CD8-positive, alpha-beta memory T cell (primary cell): Measurements from ENCODE around the gene KCNJ5. TPM values are rescaled to one million over a fixed set of nuclear protein-coding genes. Genes with fewer than 3 reads are reported as not detected.

ENCODE experiments used
- CTCF ChIA-PET: fragments of 350-600 bp; sonication (Branson Sonifier 250); formaldehyde crosslinking; loops from one replicate; lab custom pipeline; 2021; ENCODE audit warnings: antibody characterized with exemption; lab: Charles Lee
- POLR2A ChIA-PET: fragments of 350-600 bp; sonication (Branson Sonifier 250); formaldehyde crosslinking; loops from one replicate; lab custom pipeline; 2021; ENCODE audit warnings: antibody characterized with exemption; lab: Charles Lee
- DNase-seq, 5 donors: peaks; one replicate each; pipeline versions ENCODE4 v3.0.0 to v3.0.0-alpha.2; 2020 to 2022; ENCODE audit warnings: mixed read lengths in 1 of 5
- H3K27ac ChIP-seq: one replicate; pipeline ENCODE4 v1.7.0; 2013; ENCODE audit warnings: low read depth, mild to moderate bottlenecking, low read length, moderate library complexity
- H3K27me3 ChIP-seq: 2 replicates; pipeline ENCODE4 v1.7.0; 2013; ENCODE audit warnings: low read length, mild to moderate bottlenecking; ENCODE audit not compliant: insufficient read depth, poor library complexity, severe bottlenecking
- H3K36me3 ChIP-seq: 2 replicates; pipeline ENCODE4 v1.7.0; 2013; ENCODE audit warnings: mild to moderate bottlenecking, low read length, moderate library complexity; ENCODE audit not compliant: insufficient read depth
- H3K4me1 ChIP-seq: 2 replicates; pipeline ENCODE4 v1.7.0; 2013; ENCODE audit warnings: mild to moderate bottlenecking, low read length, moderate library complexity; ENCODE audit not compliant: insufficient read depth
- H3K4me3 ChIP-seq: 2 replicates; pipeline ENCODE4 v1.7.0; 2013; ENCODE audit warnings: mild to moderate bottlenecking, low read length
- H3K9me3 ChIP-seq: 2 replicates; pipeline ENCODE4 v1.7.0; 2013; ENCODE audit warnings: mild to moderate bottlenecking, low read length
- H3K27ac Mint-ChIP-seq, 8 donors: one replicate each; pipeline ENCODE4 v1.8.0; 2020 to 2021; ENCODE audit warnings: mixed read lengths in 8 of 8, mild to moderate bottlenecking in 6 of 8, inconsistent platforms in 3 of 8, moderate library complexity in 3 of 8
- H3K27me3 Mint-ChIP-seq, 2 donors: one replicate each; pipeline ENCODE4 v1.8.0; 2020 to 2021; ENCODE audit warnings: mixed read lengths in 2 of 2, mild to moderate bottlenecking in 1 of 2, moderate library complexity in 1 of 2
- H3K36me3 Mint-ChIP-seq, 3 donors: one replicate each; pipeline ENCODE4 v1.8.0; 2020 to 2021; ENCODE audit warnings: mixed read lengths in 3 of 3, inconsistent platforms in 1 of 3, mild to moderate bottlenecking in 1 of 3
- H3K4me1 Mint-ChIP-seq, 3 donors: one replicate each; pipeline ENCODE4 v1.8.0; 2020 to 2021; ENCODE audit warnings: mixed read lengths in 3 of 3, inconsistent platforms in 1 of 3, mild to moderate bottlenecking in 1 of 3
- H3K4me3 Mint-ChIP-seq, 7 donors: one replicate each; pipeline ENCODE4 v1.8.0; 2020 to 2021; ENCODE audit warnings: mixed read lengths in 7 of 7, mild to moderate bottlenecking in 6 of 7, moderate library complexity in 4 of 7, inconsistent platforms in 2 of 7
- H3K9me3 Mint-ChIP-seq, 5 donors: one replicate each; pipeline ENCODE4 v1.8.0; 2020 to 2022; ENCODE audit warnings: mixed read lengths in 5 of 5, mild to moderate bottlenecking in 3 of 5, moderate library complexity in 2 of 5, inconsistent platforms in 1 of 5
- polyA plus RNA-seq: library from polyadenylated mRNA; unstranded; fragments of 300-500 nt; fragmentation: Illumina TruSeq; gene quantifications from one replicate; pipeline ENCODE4 v1.2.3, GENCODE V29; 2021
- total RNA-seq, 2 experiments: library from RNA; stranded (reverse); gene quantifications; one replicate each; pipeline ENCODE4 v1.2.3, GENCODE V29; 2021

The KCNJ5 gene
- total and polyA plus RNA-seq, 3 experiments from 2014 or later, result 0.04 TPM; not detected in 2

GRCh38 chr11:128933481-128934178 is 42.5 kb downstream of the KCNJ5 start:
- ChIA-PET POLR2A (no interaction called here), CTCF (interaction anchor here (1.1 kb wide), 1 partner anchor 15 kb away, joined by 3 read pairs; no protein-coding TSS in a partner anchor)
- H3K36me3 ChIP-seq, result no peaks in the 10 kb centered on the region
- H3K9me3 ChIP-seq, result no peaks in the 10 kb centered on the region
- Mint-ChIP-seq H3K9me3 (peaks cover 0 to 2% (median 0%) of the 10 kb centered on the region in 5 donors), H3K4me3 (no peak overlapping the region), H3K36me3 (no peaks in the 10 kb centered on the region), H3K27ac (no peak overlapping the region), H3K27me3 (peaks cover 0 to 7% of the 10 kb centered on the region in 2 donors), H3K4me1 (peaks cover 2 to 7% (median 3%) of the 10 kb centered on the region in 3 donors)
- H3K27ac ChIP-seq, result no peak overlapping the region
- H3K4me3 ChIP-seq, result no peak overlapping the region
- no peaks in the 10 kb centered on the region for H3K4me1 ChIP-seq
- H3K27me3 ChIP-seq, result no peaks in the 10 kb centered on the region
- DNase-seq, result no peak

DNA sequence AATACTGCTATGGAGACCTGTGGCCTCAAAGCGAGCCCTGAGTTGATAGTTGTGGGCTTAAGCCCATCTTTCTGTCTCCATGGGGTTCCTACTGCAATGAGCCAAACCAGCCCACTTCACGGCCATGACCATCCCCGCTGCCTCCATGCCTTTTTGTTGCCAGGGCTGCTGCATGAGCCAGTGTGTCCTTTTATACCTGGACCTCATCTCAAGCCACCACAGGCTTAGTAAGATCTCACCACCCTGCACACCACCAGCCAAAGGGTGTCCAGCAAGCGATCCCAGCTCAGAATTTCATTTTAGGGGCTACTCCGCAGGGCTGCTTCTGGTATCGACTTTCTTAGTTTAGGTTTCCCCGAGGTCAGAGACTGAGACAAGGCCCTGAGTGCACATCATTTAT is 43.2 kb downstream of the KCNJ5 start:
- CTCF ChIA-PET, result no interaction called here
- no peak overlapping the region for H3K4me3 ChIP-seq
- H3K27ac Mint-ChIP-seq, result no peak overlapping the region
- POLR2A ChIA-PET, result no interaction called here
- H3K36me3 Mint-ChIP-seq, result no peaks in the 10 kb centered on the region
- H3K36me3 ChIP-seq, result no peaks in the 10 kb centered on the region
- DNase-seq, result no peak
- H3K4me1 Mint-ChIP-seq, result peaks cover 0 to 4% (median 0%) of the 10 kb centered on the region in 3 donors
- peaks cover 0 to 2% (median 0%) of the 10 kb centered on the region in 5 donors for H3K9me3 Mint-ChIP-seq
- H3K27me3 ChIP-seq, result no peaks in the 10 kb centered on the region
- no peak overlapping the region for H3K27ac ChIP-seq
- peaks cover 0 to 7% of the 10 kb centered on the region in 2 donors for H3K27me3 Mint-ChIP-seq
- no peaks in the 10 kb centered on the region for H3K4me1 ChIP-seq
- no peak overlapping the region for H3K4me3 Mint-ChIP-seq
- no peaks in the 10 kb centered on the region for H3K9me3 ChIP-seq

GRCh38 chr11:128934926-128935325 is 43.8 kb downstream of the KCNJ5 start:
- CTCF ChIA-PET, result no interaction called here
- H3K27ac ChIP-seq, result no peak overlapping the region
- Mint-ChIP-seq H3K27me3 (peaks cover 0 to 2% of the 10 kb centered on the region in 2 donors), H3K27ac (no peak overlapping the region), H3K36me3 (no peaks in the 10 kb centered on the region), H3K4me3 (no peak overlapping the region), H3K4me1 (no peaks in the 10 kb centered on the region), H3K9me3 (peaks cover 0 to 2% (median 0%) of the 10 kb centered on the region in 5 donors)
- POLR2A ChIA-PET, result no interaction called here
- no peaks in the 10 kb centered on the region for H3K4me1 ChIP-seq
- H3K27me3 ChIP-seq, result no peaks in the 10 kb centered on the region
- no peaks in the 10 kb centered on the region for H3K9me3 ChIP-seq
- DNase-seq, result no peak
- H3K36me3 ChIP-seq, result no peaks in the 10 kb centered on the region
- no peak overlapping the region for H3K4me3 ChIP-seq

GRCh38 chr11:128936606-128937251 is 45.6 kb downstream of the KCNJ5 start:
- H3K27ac ChIP-seq, result no peak overlapping the region
- ChIA-PET POLR2A (no interaction called here), CTCF (interaction anchor here (1.2 kb wide), 1 partner anchor 51 kb away, joined by 3 read pairs; no protein-coding TSS in a partner anchor)
- Mint-ChIP-seq H3K27me3 (peaks cover 3 to 6% of the 10 kb centered on the region in 2 donors), H3K4me1 (no peaks in the 10 kb centered on the region), H3K36me3 (no peaks in the 10 kb centered on the region), H3K9me3 (peaks cover 0 to under 1% (median 0%) of the 10 kb centered on the region in 5 donors), H3K27ac (no peak overlapping the region), H3K4me3 (no peak overlapping the region)
- H3K27me3 ChIP-seq, result no peaks in the 10 kb centered on the region
- H3K9me3 ChIP-seq, result no peaks in the 10 kb centered on the region
- no peak for DNase-seq
- no peak overlapping the region for H3K4me3 ChIP-seq
- no peaks in the 10 kb centered on the region for H3K4me1 ChIP-seq
- H3K36me3 ChIP-seq, result no peaks in the 10 kb centered on the region

DNA sequence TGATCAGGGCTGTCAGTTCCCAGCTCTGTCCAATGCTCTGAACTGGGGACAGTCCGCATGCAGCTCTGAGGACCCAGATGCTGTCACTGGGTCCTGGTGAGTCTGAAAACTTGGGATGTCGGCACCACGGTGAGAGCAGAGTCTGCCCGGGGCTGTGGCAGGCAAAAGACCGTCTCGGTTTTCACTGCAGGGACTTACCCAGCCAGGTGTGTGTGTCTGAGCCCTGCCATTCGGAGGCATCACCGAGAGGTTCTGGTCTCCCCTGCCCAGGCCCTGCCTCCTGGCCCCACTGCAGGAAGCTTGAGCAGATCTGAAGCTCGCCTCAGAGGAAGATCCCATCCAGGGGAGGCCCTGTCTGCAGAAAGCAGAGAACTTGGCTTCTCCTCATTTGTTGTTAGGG is 46.3 kb downstream of the KCNJ5 start:
- Mint-ChIP-seq H3K9me3 (no peaks in the 10 kb centered on the region), H3K4me1 (no peaks in the 10 kb centered on the region)

DNA sequence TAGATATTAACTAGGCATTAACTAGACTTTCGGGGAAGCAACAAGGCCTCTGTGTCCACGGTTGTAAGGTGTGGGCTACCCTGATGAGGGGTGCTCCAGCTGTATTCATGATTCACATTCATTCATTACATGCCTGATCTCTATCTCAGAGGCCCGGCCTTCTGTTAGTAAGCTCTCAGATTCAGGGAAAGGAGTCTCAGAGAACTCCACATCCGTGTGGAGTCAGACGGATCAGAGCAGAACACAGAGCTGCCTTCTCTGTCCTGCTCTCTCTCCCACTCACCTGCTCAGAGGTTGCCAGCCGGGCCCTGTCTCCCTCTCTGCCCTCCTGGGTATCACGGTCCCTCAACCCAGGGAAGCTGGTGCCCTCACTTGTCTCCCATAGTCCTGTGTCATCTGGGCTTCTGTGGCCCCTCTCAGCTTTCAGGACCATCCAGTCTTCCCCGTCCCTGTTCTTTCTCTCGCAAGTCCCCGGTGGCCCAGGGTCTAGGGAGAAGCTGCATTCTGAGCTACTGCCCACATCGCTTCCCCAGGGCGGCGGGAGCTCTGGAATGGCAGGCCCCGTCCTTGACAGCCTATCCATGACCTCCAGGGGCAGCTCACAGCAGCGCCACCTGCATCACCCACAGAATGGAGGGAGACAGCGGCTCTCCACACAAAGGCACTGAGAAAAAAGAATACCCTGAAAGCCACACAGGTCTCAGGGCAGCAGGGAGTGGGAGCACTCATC is 47.2 kb downstream of the KCNJ5 start:
- CTCF ChIA-PET, result no interaction called here
- POLR2A ChIA-PET, result no interaction called here
- no peaks in the 10 kb centered on the region for H3K36me3 Mint-ChIP-seq

More for the DNA sequence above, 46.3 kb downstream of the KCNJ5 start:
- Mint-ChIP-seq H3K36me3 (no peaks in the 10 kb centered on the region), H3K4me3 (no peak overlapping the region), H3K27ac (no peak overlapping the region), H3K27me3 (peaks cover 3 to 9% of the 10 kb centered on the region in 2 donors)
- no peaks in the 10 kb centered on the region for H3K9me3 ChIP-seq
- no peak overlapping the region for H3K4me3 ChIP-seq
- H3K4me1 ChIP-seq, result no peaks in the 10 kb centered on the region
- ChIA-PET POLR2A (no interaction called here), CTCF (no interaction called here)
- no peak for DNase-seq
- no peaks in the 10 kb centered on the region for H3K27me3 ChIP-seq
- no peak overlapping the region for H3K27ac ChIP-seq
- no peaks in the 10 kb centered on the region for H3K36me3 ChIP-seq

GRCh38 chr11:128939591-128939990 is 48.4 kb downstream of the KCNJ5 start:
- DNase-seq, result no peak
- Mint-ChIP-seq H3K4me3 (no peak overlapping the region), H3K36me3 (no peaks in the 10 kb centered on the region), H3K9me3 (no peaks in the 10 kb centered on the region), H3K4me1 (no peaks in the 10 kb centered on the region), H3K27me3 (peaks cover 5 to 21% of the 10 kb centered on the region in 2 donors), H3K27ac (no peak overlapping the region)
- POLR2A ChIA-PET, result no interaction called here
- Histone ChIP-seq H3K36me3 (no peaks in the 10 kb centered on the region), H3K9me3 (no peaks in the 10 kb centered on the region), H3K4me1 (no peaks in the 10 kb centered on the region), H3K27ac (no peak overlapping the region), H3K4me3 (no peak overlapping the region), H3K27me3 (no peaks in the 10 kb centered on the region)
- CTCF ChIA-PET, result no interaction called here

More for the DNA sequence above, 47.2 kb downstream of the KCNJ5 start:
- Histone ChIP-seq H3K4me3 (no peak overlapping the region), H3K27ac (no peak overlapping the region), H3K27me3 (no peaks in the 10 kb centered on the region), H3K36me3 (no peaks in the 10 kb centered on the region), H3K4me1 (no peaks in the 10 kb centered on the region), H3K9me3 (no peaks in the 10 kb centered on the region)
- Mint-ChIP-seq H3K27me3 (peaks cover 3 to 11% of the 10 kb centered on the region in 2 donors), H3K27ac (peak overlapping the region in 1 of 8 donors; percentile 84), H3K9me3 (no peaks in the 10 kb centered on the region), H3K4me3 (no peak overlapping the region), H3K4me1 (no peaks in the 10 kb centered on the region)
- no peak for DNase-seq

GRCh38 chr11:128940156-128940555 is 49.0 kb downstream of the KCNJ5 start:
- ChIA-PET POLR2A (no interaction called here), CTCF (no interaction called here)
- no peaks in the 10 kb centered on the region for H3K36me3 Mint-ChIP-seq
- Histone ChIP-seq H3K4me1 (no peaks in the 10 kb centered on the region), H3K27me3 (no peaks in the 10 kb centered on the region), H3K36me3 (no peaks in the 10 kb centered on the region), H3K9me3 (no peaks in the 10 kb centered on the region), H3K27ac (no peak overlapping the region), H3K4me3 (no peak overlapping the region)
- DNase-seq, result no peak
- H3K27me3 Mint-ChIP-seq, result peaks cover 5 to 26% of the 10 kb centered on the region in 2 donors
- no peak overlapping the region for H3K4me3 Mint-ChIP-seq
- no peak overlapping the region for H3K27ac Mint-ChIP-seq
- H3K9me3 Mint-ChIP-seq, result no peaks in the 10 kb centered on the region
- H3K4me1 Mint-ChIP-seq, result no peaks in the 10 kb centered on the region
